ENCODE results near the gene ADAM12.

The ADAM12 gene

DNA sequence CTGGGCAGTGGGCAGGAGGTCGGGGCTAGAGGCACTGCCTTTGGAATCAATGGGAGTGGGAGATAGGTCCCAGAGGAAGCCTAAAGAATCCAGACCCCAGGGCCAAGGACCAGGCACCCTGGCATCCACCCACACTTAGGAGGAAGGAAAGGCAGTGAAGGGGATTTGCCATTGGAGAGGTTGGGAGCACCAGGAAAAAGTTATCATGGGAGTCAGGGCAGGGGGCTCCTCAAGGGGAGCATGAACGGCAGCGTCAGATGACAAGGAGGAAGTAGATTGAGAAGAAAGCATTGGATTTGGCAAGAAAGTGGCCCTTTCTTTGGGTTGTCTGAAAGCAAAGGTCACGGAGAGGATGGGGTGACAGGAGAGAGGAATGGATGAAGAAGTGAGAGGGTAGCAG lies 142.8 kb downstream of the ADAM12 start:
- Histone ChIP-seq H3K27me3 (ENCODE audit: insufficient read depth, insufficient read length) (no peaks in the 10 kb centered on the region), H3K9me3 (ENCODE audit: insufficient read depth, low read length) (no peaks in the 10 kb centered on the region), H3K36me3 (ENCODE audit: insufficient read depth, insufficient read length, low read length) (no peaks in the 10 kb centered on the region), H3K9ac (ENCODE audit: insufficient read length, low read depth) (no peak overlapping the region), H3K4me3 (ENCODE audit: insufficient read length, low read depth) (no peak overlapping the region), H3K4me1 (ENCODE audit: insufficient read depth, insufficient read length) (no peaks in the 10 kb centered on the region)
- no peak for DNase-seq (ENCODE audit: low read depth, low spot score)
- TF ChIP-seq SUZ12 (IDR thresholded peaks at IDR 0.05; ENCODE audit: extremely low read depth, insufficient read depth, insufficient read length) = no peak
- TF ChIP-seq YY1 (IDR thresholded peaks at IDR 0.05; ENCODE audit: insufficient read depth, insufficient read length) = no peak

DNA sequence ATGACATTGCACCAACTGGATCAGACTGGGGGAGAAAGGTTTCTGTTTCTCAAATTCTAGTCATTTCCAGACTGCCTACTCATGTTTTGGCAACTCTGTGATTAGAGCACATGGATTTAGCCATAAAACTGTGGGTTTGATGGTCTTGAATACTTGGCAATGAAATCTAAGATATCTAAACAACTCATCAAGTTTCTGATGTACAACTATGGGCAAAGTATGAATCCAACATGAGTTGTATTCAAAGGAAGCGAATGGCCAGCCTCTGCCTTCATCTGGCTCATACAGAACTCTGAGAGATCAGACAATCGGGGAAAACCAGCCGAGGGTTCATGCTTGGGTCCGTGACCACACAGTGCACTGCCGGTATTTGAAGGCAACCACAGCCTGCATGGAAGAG lies 144.3 kb downstream of the ADAM12 start:
- no peaks in the 10 kb centered on the region for H3K4me1 ChIP-seq (ENCODE audit: insufficient read depth, insufficient read length)
- no peaks in the 10 kb centered on the region for H3K9me3 ChIP-seq (ENCODE audit: insufficient read depth, low read length)
- H3K36me3 ChIP-seq (ENCODE audit: insufficient read depth, insufficient read length, low read length) = no peaks in the 10 kb centered on the region
- H3K9ac ChIP-seq (ENCODE audit: insufficient read length, low read depth) = no peak overlapping the region
- TF ChIP-seq YY1 (IDR thresholded peaks at IDR 0.05; ENCODE audit: insufficient read depth, insufficient read length) (no peak), ZNF274 (IDR thresholded peaks at IDR 0.05; ENCODE audit: low read depth, low read length) (no peak), SUZ12 (IDR thresholded peaks at IDR 0.05; ENCODE audit: extremely low read depth, insufficient read depth, insufficient read length) (no peak)
- H3K4me3 ChIP-seq (ENCODE audit: insufficient read length, low read depth) = no peak overlapping the region
- H3K27me3 ChIP-seq (ENCODE audit: insufficient read depth, insufficient read length) = no peaks in the 10 kb centered on the region
- DNase-seq (ENCODE audit: low read depth, low spot score) = no peak

DNA sequence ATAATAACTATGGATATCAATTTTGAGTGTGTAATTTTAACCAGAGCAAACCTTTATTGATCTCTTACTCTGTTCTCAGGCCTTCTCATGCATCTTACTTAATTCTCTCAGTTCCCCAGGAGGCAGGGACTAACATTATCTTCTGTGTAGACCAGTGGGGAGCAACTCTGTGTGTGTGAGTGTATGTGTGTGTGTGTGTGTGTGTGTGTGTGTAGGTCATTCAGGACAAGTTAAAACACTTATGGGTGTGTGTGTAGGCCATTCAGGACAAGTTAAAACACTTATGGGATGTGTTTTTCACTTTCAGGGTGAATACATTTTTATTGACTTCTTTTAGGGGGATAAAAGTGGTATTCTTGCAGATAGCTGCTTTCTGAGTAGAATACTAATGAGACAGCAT lies 145.0 kb downstream of the ADAM12 start:
- Histone ChIP-seq H3K9ac (ENCODE audit: insufficient read length, low read depth) (no peak overlapping the region), H3K4me3 (ENCODE audit: insufficient read length, low read depth) (no peak overlapping the region), H3K27me3 (ENCODE audit: insufficient read depth, insufficient read length) (no peaks in the 10 kb centered on the region), H3K4me1 (ENCODE audit: insufficient read depth, insufficient read length) (no peaks in the 10 kb centered on the region), H3K9me3 (ENCODE audit: insufficient read depth, low read length) (no peaks in the 10 kb centered on the region), H3K36me3 (ENCODE audit: insufficient read depth, insufficient read length, low read length) (no peaks in the 10 kb centered on the region)
- DNase-seq (ENCODE audit: low read depth, low spot score) = no peak
- TF ChIP-seq ZNF274 (IDR thresholded peaks at IDR 0.05; ENCODE audit: low read depth, low read length) = no peak
- TF ChIP-seq SUZ12 (IDR thresholded peaks at IDR 0.05; ENCODE audit: extremely low read depth, insufficient read depth, insufficient read length) = no peak
- no peak for TF ChIP-seq YY1 (IDR thresholded peaks at IDR 0.05; ENCODE audit: insufficient read depth, insufficient read length)

- DNase-seq (ENCODE audit: low read depth, low spot score) = no peak
- Histone ChIP-seq H3K36me3 (ENCODE audit: insufficient read depth, insufficient read length, low read length) (no peaks in the 10 kb centered on the region), H3K9me3 (ENCODE audit: insufficient read depth, low read length) (no peaks in the 10 kb centered on the region), H3K4me3 (ENCODE audit: insufficient read length, low read depth) (no peak overlapping the region), H3K27me3 (ENCODE audit: insufficient read depth, insufficient read length) (no peaks in the 10 kb centered on the region), H3K4me1 (ENCODE audit: insufficient read depth, insufficient read length) (no peaks in the 10 kb centered on the region), H3K9ac (ENCODE audit: insufficient read length, low read depth) (no peak overlapping the region)
- TF ChIP-seq YY1 (IDR thresholded peaks at IDR 0.05; ENCODE audit: insufficient read depth, insufficient read length) = no peak
- no peak for TF ChIP-seq SUZ12 (IDR thresholded peaks at IDR 0.05; ENCODE audit: extremely low read depth, insufficient read depth, insufficient read length)
- TF ChIP-seq ZNF274 (IDR thresholded peaks at IDR 0.05; ENCODE audit: low read depth, low read length) = no peak
Measured at GRCh38 chr10:126242397-126243260, 145.6 kb downstream of the ADAM12 start.

DNA sequence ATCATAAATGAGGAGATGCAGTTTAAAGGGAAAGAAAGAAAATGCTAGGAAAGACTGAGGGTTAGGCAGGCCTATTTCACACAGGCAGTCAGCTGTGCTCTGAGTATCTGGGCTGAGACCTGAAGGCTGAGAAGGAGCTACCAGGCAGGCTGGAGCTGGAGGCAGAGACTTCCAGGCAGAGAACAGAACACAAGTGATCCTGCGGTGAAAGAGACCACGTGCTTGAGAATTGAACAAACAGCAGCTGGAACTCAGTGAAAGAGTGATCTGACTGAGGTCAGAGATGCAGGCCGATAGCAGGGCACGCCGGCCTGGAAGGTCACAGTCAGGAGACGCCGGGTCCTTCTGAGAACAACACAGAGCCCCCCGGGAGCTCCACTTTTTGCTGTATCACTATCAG lies 147.8 kb downstream of the ADAM12 start:
- Histone ChIP-seq H3K9ac (ENCODE audit: insufficient read length, low read depth) (no peak overlapping the region), H3K4me1 (ENCODE audit: insufficient read depth, insufficient read length) (no peaks in the 10 kb centered on the region), H3K27me3 (ENCODE audit: insufficient read depth, insufficient read length) (no peaks in the 10 kb centered on the region), H3K4me3 (ENCODE audit: insufficient read length, low read depth) (no peak overlapping the region), H3K36me3 (ENCODE audit: insufficient read depth, insufficient read length, low read length) (no peaks in the 10 kb centered on the region), H3K9me3 (ENCODE audit: insufficient read depth, low read length) (no peaks in the 10 kb centered on the region)
- DNase-seq (ENCODE audit: low read depth, low spot score) = no peak
- no peak for TF ChIP-seq ZNF274 (IDR thresholded peaks at IDR 0.05; ENCODE audit: low read depth, low read length)
- TF ChIP-seq YY1 (IDR thresholded peaks at IDR 0.05; ENCODE audit: insufficient read depth, insufficient read length) = no peak
- no peak for TF ChIP-seq SUZ12 (IDR thresholded peaks at IDR 0.05; ENCODE audit: extremely low read depth, insufficient read depth, insufficient read length)

GRCh38 chr10:126239844-126240243 lies 148.4 kb downstream of the ADAM12 start:
- Histone ChIP-seq H3K36me3 (ENCODE audit: insufficient read depth, insufficient read length, low read length) (no peaks in the 10 kb centered on the region), H3K27me3 (ENCODE audit: insufficient read depth, insufficient read length) (no peaks in the 10 kb centered on the region), H3K9me3 (ENCODE audit: insufficient read depth, low read length) (no peaks in the 10 kb centered on the region), H3K4me1 (ENCODE audit: insufficient read depth, insufficient read length) (no peaks in the 10 kb centered on the region), H3K4me3 (ENCODE audit: insufficient read length, low read depth) (no peak overlapping the region), H3K9ac (ENCODE audit: insufficient read length, low read depth) (no peak overlapping the region)
- TF ChIP-seq SUZ12 (IDR thresholded peaks at IDR 0.05; ENCODE audit: extremely low read depth, insufficient read depth, insufficient read length) (no peak), ZNF274 (IDR thresholded peaks at IDR 0.05; ENCODE audit: low read depth, low read length) (no peak), YY1 (IDR thresholded peaks at IDR 0.05; ENCODE audit: insufficient read depth, insufficient read length) (no peak)
- DNase-seq (ENCODE audit: low read depth, low spot score) = no peak

DNA sequence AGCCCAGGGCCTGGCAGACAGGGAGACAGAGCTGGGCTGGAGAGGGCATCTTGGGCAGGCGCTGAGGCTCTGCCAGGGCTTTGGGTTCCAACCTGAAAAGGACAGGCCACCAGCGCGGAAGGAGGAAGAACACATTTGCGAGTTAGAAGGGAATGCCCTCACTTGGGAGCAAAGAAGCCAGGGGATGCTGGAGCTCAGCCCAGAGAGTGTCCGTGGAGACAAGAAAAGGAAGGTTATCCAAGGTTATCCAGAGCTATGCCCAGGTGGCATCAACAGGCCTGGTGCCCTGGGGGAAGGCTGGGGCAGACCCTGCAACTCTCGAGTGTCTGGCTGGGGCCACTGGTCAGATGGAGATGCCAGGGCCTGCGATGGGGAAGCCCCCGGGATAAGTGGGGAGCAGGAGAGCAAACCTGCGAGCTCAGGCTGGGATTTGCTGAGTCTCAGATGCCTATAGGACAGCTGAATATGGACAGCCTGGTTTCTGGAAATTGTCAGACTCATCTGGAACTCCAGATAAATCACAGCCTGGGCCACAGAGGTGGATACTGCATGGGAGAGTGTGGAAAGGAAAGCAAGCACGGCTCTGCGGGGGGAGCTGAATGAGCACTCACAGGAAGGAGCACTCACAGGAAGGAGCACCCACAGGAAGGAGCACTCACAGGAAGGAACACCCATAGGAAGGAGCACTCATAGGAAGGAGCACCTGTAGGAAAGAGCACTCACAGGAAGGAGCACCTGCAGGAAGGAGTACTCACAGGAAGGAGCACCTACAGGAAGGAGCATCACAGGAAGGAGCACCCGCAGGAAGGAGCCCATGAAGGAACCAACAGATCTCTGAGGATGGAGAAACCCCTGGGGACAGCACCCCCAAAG lies 152.1 kb downstream of the ADAM12 start:
- H3K4me1 ChIP-seq (ENCODE audit: insufficient read depth, insufficient read length) = no peaks in the 10 kb centered on the region
- no peaks in the 10 kb centered on the region for H3K36me3 ChIP-seq (ENCODE audit: insufficient read depth, insufficient read length, low read length)
- H3K4me3 ChIP-seq (ENCODE audit: insufficient read length, low read depth) = no peak overlapping the region
- H3K9me3 ChIP-seq (ENCODE audit: insufficient read depth, low read length) = no peaks in the 10 kb centered on the region
- no peak for TF ChIP-seq YY1 (IDR thresholded peaks at IDR 0.05; ENCODE audit: insufficient read depth, insufficient read length)
- no peak for TF ChIP-seq ZNF274 (IDR thresholded peaks at IDR 0.05; ENCODE audit: low read depth, low read length)
- TF ChIP-seq SUZ12 (IDR thresholded peaks at IDR 0.05; ENCODE audit: extremely low read depth, insufficient read depth, insufficient read length) = no peak
- no peak for DNase-seq (ENCODE audit: low read depth, low spot score)
- no peak overlapping the region for H3K9ac ChIP-seq (ENCODE audit: insufficient read length, low read depth)
- H3K27me3 ChIP-seq (ENCODE audit: insufficient read depth, insufficient read length) = no peaks in the 10 kb centered on the region

Data from NT2/D1 (cell line).